ENCODE measurements around the gene PRKCQ.

- TF ChIP-seq CTCF (conservative IDR thresholded peaks at IDR 0.05) = no peak
- TF ChIP-seq EZH2 (IDR thresholded peaks at IDR 0.05; ENCODE audit: low read depth) = no peak
Observed at GRCh38 chr10:6386346-6386745, 193.7 kb downstream of the PRKCQ start.
